Measurements from ENCODE around the gene ULBP3.
"Not testable (repeated sequence)": the region's sequence is repeated elsewhere in the genome, so short reads cannot be mapped to it uniquely, and the experiment has no call there.

The ULBP3 gene

DNA sequence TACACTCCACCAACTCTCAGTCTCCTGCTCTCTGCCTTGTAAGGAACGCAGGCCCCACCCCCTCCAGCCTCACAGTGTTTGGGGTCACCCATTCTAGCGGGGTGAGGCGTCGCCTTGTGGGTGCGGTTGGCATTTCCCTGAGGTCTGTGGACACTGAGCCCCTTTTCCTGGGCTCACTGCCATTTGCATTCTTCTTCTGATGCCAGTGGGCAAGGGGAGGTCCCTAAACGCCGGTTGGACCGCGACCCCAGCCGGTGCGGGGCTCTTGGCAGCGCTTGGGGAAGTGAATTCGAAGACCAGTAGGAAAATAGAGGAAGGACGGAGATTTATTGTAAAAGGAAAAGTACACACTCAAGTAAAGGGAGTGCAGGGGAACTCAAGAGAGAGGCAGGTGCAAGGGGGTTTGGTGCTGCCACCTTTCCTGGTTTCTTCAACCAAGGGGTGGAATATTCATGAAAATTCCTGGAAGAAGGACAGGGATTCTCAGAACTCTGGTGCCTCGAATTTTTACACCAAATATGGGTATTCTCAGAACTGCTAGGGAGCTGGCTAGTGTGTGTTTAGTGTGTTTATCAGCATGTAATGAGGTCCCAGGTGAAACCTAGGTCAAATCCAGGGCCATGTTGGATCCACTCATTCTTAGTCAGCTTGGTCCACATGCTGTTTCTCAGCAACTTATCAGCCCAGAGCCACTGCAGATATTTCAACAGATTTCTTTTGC, 53.5 kb downstream of the ULBP3 start:
- DNase-seq (ENCODE audit: low read depth in 2 of 2), result not testable (repeated sequence)

DNA sequence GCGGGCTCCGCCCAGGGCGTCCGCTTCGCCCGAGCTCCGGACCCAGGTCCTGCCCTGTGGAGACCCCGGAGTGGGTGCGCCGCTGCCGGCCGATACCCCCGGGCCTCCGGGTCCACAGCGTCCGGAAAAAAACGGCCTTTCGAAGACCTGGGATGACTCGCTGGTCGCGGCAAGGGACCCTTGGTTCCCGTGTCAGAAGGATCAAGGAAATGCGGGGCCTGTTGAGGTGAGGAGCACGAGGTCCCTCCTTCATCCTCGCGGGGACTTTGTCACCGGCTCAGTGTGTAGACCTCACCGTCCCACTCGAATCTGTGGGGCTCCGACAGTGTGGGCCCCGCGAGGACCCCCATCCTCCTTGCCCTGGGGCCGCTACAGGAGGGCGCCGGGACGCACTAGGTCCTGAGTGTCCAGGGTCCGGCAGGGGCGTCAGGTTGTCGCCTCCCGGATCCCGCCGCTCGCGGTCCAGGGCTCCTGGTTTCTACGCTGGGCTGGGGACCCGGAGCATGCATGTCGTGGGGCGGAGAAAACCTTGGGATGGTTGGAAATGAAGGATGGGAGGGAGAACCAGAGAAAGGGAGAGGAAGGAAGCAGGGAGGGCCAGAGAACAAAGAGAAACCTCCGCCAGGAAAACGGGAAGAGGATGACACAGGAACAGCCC, 54.2 kb downstream of the ULBP3 start:
- DNase-seq (ENCODE audit: low read depth in 2 of 2), result not testable (repeated sequence)

DNA sequence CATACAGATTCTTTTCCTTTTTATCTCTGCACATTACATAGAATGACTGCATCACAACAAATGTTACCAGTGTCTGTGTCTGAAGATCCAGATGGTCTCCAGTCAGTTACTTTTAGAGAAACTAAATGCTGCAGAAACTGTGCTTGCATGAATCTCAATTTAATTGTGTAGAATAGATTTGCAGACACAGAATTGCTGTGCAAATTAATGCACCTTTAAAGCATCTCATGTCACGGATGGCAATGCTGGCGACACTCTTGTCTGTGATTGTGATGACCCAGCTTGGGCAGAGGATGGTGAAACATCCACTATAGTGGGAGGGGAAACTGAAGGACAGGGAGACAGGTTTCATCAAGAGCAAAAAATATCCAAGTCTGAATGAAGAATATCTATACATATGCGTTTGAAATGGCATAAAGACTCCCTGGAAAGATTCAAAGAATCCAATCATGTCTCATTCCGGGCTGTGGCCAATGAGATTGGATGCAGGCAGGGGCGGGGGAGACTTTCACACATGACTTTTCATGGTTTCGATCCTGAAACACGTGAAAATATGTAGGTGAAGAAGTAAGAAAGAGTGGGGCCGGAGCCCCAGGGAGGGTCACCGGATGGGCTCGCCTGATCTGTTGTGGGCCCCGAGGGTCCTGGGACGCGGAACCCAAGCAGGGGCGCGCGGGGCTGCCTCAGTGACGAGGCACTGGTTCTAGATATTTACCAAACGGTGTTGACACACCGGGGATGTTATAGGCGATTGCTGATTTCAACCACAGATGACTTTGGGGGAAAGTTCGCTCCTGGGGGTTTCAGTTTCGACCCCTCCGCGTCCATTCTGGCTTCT, 54.9 kb downstream of the ULBP3 start:
- not testable (repeated sequence) for DNase-seq (ENCODE audit: low read depth in 2 of 2)

DNA sequence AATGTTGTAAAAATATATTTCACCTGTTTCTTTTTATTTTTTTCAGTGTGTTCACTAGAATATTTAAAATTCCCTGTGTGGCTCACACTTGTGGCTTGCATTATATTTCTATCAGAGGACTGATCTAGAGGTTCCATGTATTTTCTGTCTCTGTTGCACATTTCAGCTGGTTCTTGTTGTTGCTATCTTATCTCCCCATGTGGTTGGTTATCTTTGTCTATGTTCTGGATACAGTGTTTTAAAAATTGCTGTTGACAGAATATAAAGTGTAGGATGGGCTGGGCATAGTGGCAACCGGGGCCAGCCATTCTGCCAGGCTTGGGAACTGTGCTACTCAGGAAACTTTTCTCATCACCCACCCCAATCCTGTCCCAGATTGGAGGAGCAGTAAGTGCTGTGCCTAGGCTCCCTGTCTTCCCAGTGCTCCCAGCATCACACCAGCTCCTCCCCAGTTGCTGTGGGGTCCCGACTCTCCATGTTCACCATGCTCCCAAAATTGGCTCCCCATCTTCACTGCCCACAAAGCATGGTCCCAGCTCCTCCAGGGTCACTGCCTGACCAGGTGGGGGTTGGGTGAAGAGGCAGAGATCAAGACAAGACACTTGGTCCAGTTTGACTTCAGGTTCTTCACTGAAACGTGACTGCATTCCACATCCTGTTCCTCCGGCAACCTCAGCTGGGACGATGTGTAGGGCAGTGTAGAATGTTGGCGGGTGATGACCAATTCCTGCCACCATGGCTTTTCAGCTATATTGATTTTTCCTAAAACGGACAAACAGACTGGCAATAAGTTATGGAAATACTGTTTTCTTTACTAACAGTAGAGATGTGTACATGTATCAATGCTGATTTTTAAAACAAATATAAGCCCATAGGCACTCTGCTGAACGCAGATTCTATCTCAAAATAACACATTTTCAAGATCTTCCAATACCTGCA, 55.8 kb downstream of the ULBP3 start:
- not testable (repeated sequence) for DNase-seq (ENCODE audit: low read depth in 2 of 2)
